Inflammatory macrophage treated with lipopolysaccharide for 1 hour (primary cell): Measurements from ENCODE around the gene CHSY1.

Source experiments
- DNase-seq, 2 donors: peaks; one replicate each; pipeline ENCODE4 v3.0.0-alpha.2; 2020 to 2022

CHSY1 gene

GRCh38 chr15:101267320-101268104 is 15.7 kb upstream of the CHSY1 start:
- DNase-seq, result no peak

GRCh38 chr15:101266787-101267186 is 14.9 kb upstream of the CHSY1 start:
- no peak for DNase-seq

- no peak for DNase-seq
Observed at GRCh38 chr15:101266034-101266433, 14.2 kb upstream of the CHSY1 start.

- DNase-seq, result no peak
Observed at GRCh38 chr15:101264911-101265641, 13.2 kb upstream of the CHSY1 start.

- no peak for DNase-seq
Observed at GRCh38 chr15:101264011-101264410, 12.2 kb upstream of the CHSY1 start.

- DNase-seq, result no peak
Observed at GRCh38 chr15:101262551-101262950, 10.7 kb upstream of the CHSY1 start.

- DNase-seq, result peak; percentile 53 to 85
Observed at GRCh38 chr15:101258238-101259144, 6.6 kb upstream of the CHSY1 start.

- no peak for DNase-seq
Observed at GRCh38 chr15:101256757-101257156, 4.9 kb upstream of the CHSY1 start.

- DNase-seq, result no peak
Observed at GRCh38 chr15:101255615-101256241, 3.9 kb upstream of the CHSY1 start.

GRCh38 chr15:101255051-101255395 is 3.2 kb upstream of the CHSY1 start:
- peak in 1 of 2 donors; percentile 44 for DNase-seq

- no peak for DNase-seq
Observed at GRCh38 chr15:101254157-101255050, 2.6 kb upstream of the CHSY1 start.

GRCh38 chr15:101252836-101253235 is 988 bp upstream of the CHSY1 start:
- DNase-seq, result no peak

- no peak for DNase-seq
Observed at GRCh38 chr15:101250873-101251829, 697 bp downstream of the CHSY1 start.

- DNase-seq, result no peak
Observed at GRCh38 chr15:101250341-101250831, 1.5 kb downstream of the CHSY1 start.

GRCh38 chr15:101248274-101248673 is 3.6 kb downstream of the CHSY1 start:
- DNase-seq, result no peak

- no peak for DNase-seq
Observed at GRCh38 chr15:101246824-101247745, 4.8 kb downstream of the CHSY1 start.

- DNase-seq, result no peak
Observed at GRCh38 chr15:101246391-101246790, 5.5 kb downstream of the CHSY1 start.

- DNase-seq, result no peak
Observed at GRCh38 chr15:101244889-101245668, 6.8 kb downstream of the CHSY1 start.
